EL (cell line): ENCODE results near the gene DAP3.
"Not testable (repeated sequence)": the region's sequence is repeated elsewhere in the genome, so short reads cannot be mapped to it uniquely, and the experiment has no call there.

Experiments
- DNase-seq: peaks from one replicate; pipeline ENCODE4 v3.0.0-alpha.2; 2016

Gene DAP3

GRCh38 chr1:155687705-155688323 is 1.1 kb upstream of the DAP3 start:
- DNase-seq: not testable (repeated sequence)

- DNase-seq: peak; percentile 89
Measured at GRCh38 chr1:155688324-155689080, 389 bp upstream of the DAP3 start, which contains the start of gene YY1AP1. YY1AP1 (minus strand) TSS chr1:155688774; CDS start chr1:155680436, 8,338 bp downstream.

GRCh38 chr1:155691992-155692528 is 3.2 kb downstream of the DAP3 start:
- DNase-seq: no peak

- DNase-seq: no peak
Measured at GRCh38 chr1:155694167-155694566, 5.3 kb downstream of the DAP3 start.

GRCh38 chr1:155695072-155695471 is 6.2 kb downstream of the DAP3 start:
- DNase-seq: no peak

- DNase-seq: no peak
Measured at GRCh38 chr1:155695608-155696007, 6.7 kb downstream of the DAP3 start.

- no peak for DNase-seq
Measured at GRCh38 chr1:155696524-155696923, 7.6 kb downstream of the DAP3 start.

- no peak for DNase-seq
Measured at GRCh38 chr1:155697046-155697445, 8.2 kb downstream of the DAP3 start.

GRCh38 chr1:155697616-155698015 is 8.7 kb downstream of the DAP3 start:
- not testable (repeated sequence) for DNase-seq

- DNase-seq: peak; percentile 65
Measured at GRCh38 chr1:155698382-155699038, 9.6 kb downstream of the DAP3 start.

- not testable (repeated sequence) for DNase-seq
Measured at GRCh38 chr1:155699062-155699461, 10.2 kb downstream of the DAP3 start.

GRCh38 chr1:155701675-155702074 is 12.8 kb downstream of the DAP3 start:
- not testable (repeated sequence) for DNase-seq

GRCh38 chr1:155703216-155703615 is 14.3 kb downstream of the DAP3 start:
- DNase-seq: no peak

GRCh38 chr1:155704414-155704813 is 15.5 kb downstream of the DAP3 start:
- DNase-seq: not testable (repeated sequence)

- peak; percentile 82 for DNase-seq
Measured at GRCh38 chr1:155706139-155706538, 17.2 kb downstream of the DAP3 start.

GRCh38 chr1:155709391-155709790 is 20.5 kb downstream of the DAP3 start:
- no peak for DNase-seq

- DNase-seq: not testable (repeated sequence)
Measured at GRCh38 chr1:155711457-155711856, 22.6 kb downstream of the DAP3 start.

GRCh38 chr1:155712636-155713035 is 23.7 kb downstream of the DAP3 start:
- DNase-seq: not testable (repeated sequence)

- DNase-seq: no peak
Measured at GRCh38 chr1:155713075-155713474, 24.2 kb downstream of the DAP3 start.

- DNase-seq: not testable (repeated sequence)
Measured at GRCh38 chr1:155715056-155715455, 26.2 kb downstream of the DAP3 start.

- DNase-seq: no peak
Measured at GRCh38 chr1:155715777-155716176, 26.9 kb downstream of the DAP3 start.

GRCh38 chr1:155717041-155717440 is 28.1 kb downstream of the DAP3 start:
- DNase-seq: no peak

- not testable (repeated sequence) for DNase-seq
Measured at GRCh38 chr1:155718524-155719115, 29.7 kb downstream of the DAP3 start.
